Cardiac muscle cell (in vitro differentiated cells and primary cell): ENCODE data around the gene PRRG3. TPM values are rescaled to one million over a fixed set of nuclear protein-coding genes. Genes with fewer than 3 reads are reported as not detected.
A peak's percentile ranks its signal among the peaks of the same experiment; 100 is the strongest.

Experiments
- DNase-seq, 2 donors: peaks; one replicate each; pipeline versions ENCODE4 v3.0.0 to v3.0.0-alpha.2; 2010 to 2017; ENCODE audit warnings: low read depth in 1 of 2, low spot score in 1 of 2
- H3K27ac ChIP-seq: fragments of 200-600 bp; sonication (generic); 2 replicates; pipeline ENCODE4 v1.5.1; 2016
- H3K27me3 ChIP-seq: fragments of 200-600 bp; sonication (generic); 2 replicates; pipeline ENCODE4 v1.6.0; 2016; ENCODE audit warnings: control low read depth
- H3K36me3 ChIP-seq: fragments of 200-600 bp; sonication (generic); 2 replicates; pipeline ENCODE4 v1.5.1; 2016; ENCODE audit warnings: control low read depth
- H3K4me1 ChIP-seq: fragments of 200-600 bp; sonication (generic); 2 replicates; pipeline ENCODE4 v1.8.1; 2017; ENCODE audit warnings: low read depth, mild to moderate bottlenecking, mixed run types
- H3K4me3 ChIP-seq: fragments of 200-600 bp; sonication (generic); 2 replicates; pipeline ENCODE4 v1.5.1; 2016; ENCODE audit warnings: mild to moderate bottlenecking
- H3K9me3 ChIP-seq: fragments of 200-600 bp; sonication (generic); 2 replicates; pipeline ENCODE4 v1.5.1; 2017; ENCODE audit warnings: low read depth, mild to moderate bottlenecking, control low read depth
- CTCF ChIP-seq: IDR thresholded peaks from 2 replicates; pipeline ENCODE4 v1.5.1; 2012; ENCODE audit warnings: low read depth, mild to moderate bottlenecking, low read length
- polyA plus RNA-seq: library from polyadenylated mRNA; unstranded; fragments of >200 nt; fragmentation: Nextera tagmentation; extraction: Ambion mirVana; gene quantifications from 2 replicates; pipeline ENCODE4 v1.2.1, GENCODE V29; 2016
- total RNA-seq: library from RNA; depleted of rRNA; stranded (reverse); fragments of >200 nt; gene quantifications from 2 replicates; pipeline ENCODE4 v1.2.3, GENCODE V29; 2016

Gene PRRG3
- total RNA-seq (4.8 and 10.6 TPM in 2 replicates), polyA plus RNA-seq (5.6 and 18.1 TPM in 2 replicates)

- Histone ChIP-seq H3K36me3 (no peaks in the 10 kb centered on the region), H3K9me3 (no peaks in the 10 kb centered on the region), H3K27ac (no peak within 1 kb of the TSS), H3K27me3 (no peaks in the 10 kb centered on the region), H3K4me1 (no peaks in the 10 kb centered on the region), H3K4me3 (peak within 1 kb of the TSS; percentile 30)
- no peak for TF ChIP-seq CTCF
- DNase-seq = peak in 1 of 2 donors; percentile 52
Measured at GRCh38 chrX:151694661-151695582, at the start of gene PRRG3. TSS of gene PRRG3 (plus strand) at chrX:151695458. CDS start at chrX:151698815, 3,357 bp downstream.

DNA sequence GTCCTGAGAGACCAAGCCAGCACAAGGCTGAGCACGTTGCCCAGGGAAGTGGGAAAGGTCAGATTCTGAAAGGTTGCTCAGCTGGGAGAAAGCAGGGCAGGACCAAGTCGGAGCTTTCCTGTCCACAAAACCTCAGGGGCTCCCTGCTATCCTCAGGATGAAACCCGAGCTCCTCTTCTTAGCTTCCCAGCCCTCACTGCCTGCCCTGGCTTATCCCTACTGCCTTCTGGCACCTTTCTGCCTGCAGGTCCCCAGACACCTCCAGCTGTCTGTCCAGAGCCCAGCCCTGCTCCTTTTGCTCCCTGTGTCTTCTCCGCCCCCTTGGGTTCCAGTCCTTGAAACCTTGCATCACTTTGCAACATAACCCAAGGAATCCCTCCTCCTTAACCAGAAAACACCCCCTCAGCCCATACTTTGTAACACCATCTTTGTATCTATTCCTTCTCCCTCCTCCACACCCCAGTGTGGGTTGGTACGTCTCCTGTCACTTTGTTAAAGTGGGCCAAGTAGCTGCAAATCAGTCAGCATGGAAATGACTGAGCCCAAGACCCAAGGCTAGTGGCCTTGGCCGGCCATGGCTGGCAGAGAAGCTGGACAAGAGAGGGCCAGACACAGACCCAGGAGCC lies 20.0 kb upstream of the PRRG3 start:
- H3K36me3 ChIP-seq = no peaks in the 10 kb centered on the region
- H3K27me3 ChIP-seq = no peaks in the 10 kb centered on the region
- no peak for TF ChIP-seq CTCF
- no peaks in the 10 kb centered on the region for H3K9me3 ChIP-seq
- no peak for DNase-seq
- no peak overlapping the region for H3K4me3 ChIP-seq
- H3K4me1 ChIP-seq = no peaks in the 10 kb centered on the region
- H3K27ac ChIP-seq = no peak overlapping the region

- Histone ChIP-seq H3K27me3 (no peaks in the 10 kb centered on the region), H3K4me1 (no peaks in the 10 kb centered on the region), H3K36me3 (no peaks in the 10 kb centered on the region), H3K9me3 (no peaks in the 10 kb centered on the region), H3K4me3 (no peak overlapping the region), H3K27ac (no peak overlapping the region)
- TF ChIP-seq CTCF = no peak
- DNase-seq = no peak
Measured at GRCh38 chrX:151676196-151676595, 19.1 kb upstream of the PRRG3 start.

GRCh38 chrX:151679798-151680402 lies 15.4 kb upstream of the PRRG3 start:
- Histone ChIP-seq H3K27me3 (no peaks in the 10 kb centered on the region), H3K9me3 (no peaks in the 10 kb centered on the region), H3K36me3 (no peaks in the 10 kb centered on the region), H3K4me1 (no peaks in the 10 kb centered on the region), H3K4me3 (no peak overlapping the region), H3K27ac (no peak overlapping the region)
- no peak for DNase-seq
- no peak for TF ChIP-seq CTCF

GRCh38 chrX:151680805-151681204 lies 14.5 kb upstream of the PRRG3 start:
- Histone ChIP-seq H3K27ac (no peak overlapping the region), H3K27me3 (no peaks in the 10 kb centered on the region), H3K36me3 (no peaks in the 10 kb centered on the region), H3K4me3 (no peak overlapping the region), H3K4me1 (no peaks in the 10 kb centered on the region), H3K9me3 (no peaks in the 10 kb centered on the region)
- TF ChIP-seq CTCF = peak; percentile 44
- peak; percentile 25 to 60 for DNase-seq
